ENCODE data around the gene ANO7.

ANO7 gene

GRCh38 chr2:241163601-241164118 is 24.8 kb upstream of the ANO7 start:
- no peak for DNase-seq (ENCODE audit: low read depth)
- TF ChIP-seq CTCF (conservative IDR thresholded peaks at IDR 0.05; ENCODE audit: low read depth, low read length): no peak
- no peak overlapping the region for H3K4me3 ChIP-seq (ENCODE audit: low read depth, low read length)

- TF ChIP-seq CTCF (conservative IDR thresholded peaks at IDR 0.05; ENCODE audit: low read depth, low read length): no peak
- no peak for DNase-seq (ENCODE audit: low read depth)
- no peak overlapping the region for H3K4me3 ChIP-seq (ENCODE audit: low read depth, low read length)
Observed at GRCh38 chr2:241168366-241168765, 20.1 kb upstream of the ANO7 start.

- no peak for TF ChIP-seq CTCF (conservative IDR thresholded peaks at IDR 0.05; ENCODE audit: low read depth, low read length)
- no peak overlapping the region for H3K4me3 ChIP-seq (ENCODE audit: low read depth, low read length)
- no peak for DNase-seq (ENCODE audit: low read depth)
Observed at GRCh38 chr2:241173557-241173956, 14.9 kb upstream of the ANO7 start.

GRCh38 chr2:241177526-241178334 is 10.7 kb upstream of the ANO7 start:
- no peak for TF ChIP-seq CTCF (conservative IDR thresholded peaks at IDR 0.05; ENCODE audit: low read depth, low read length)
- no peak for DNase-seq (ENCODE audit: low read depth)

GRCh38 chr2:241178961-241179360 is 9.5 kb upstream of the ANO7 start:
- H3K4me3 ChIP-seq (ENCODE audit: low read depth, low read length): no peak overlapping the region
- DNase-seq (ENCODE audit: low read depth): no peak
- TF ChIP-seq CTCF (conservative IDR thresholded peaks at IDR 0.05; ENCODE audit: low read depth, low read length): no peak

More at GRCh38 chr2:241177526-241178334, 10.7 kb upstream of the ANO7 start:
- no peak overlapping the region for H3K4me3 ChIP-seq (ENCODE audit: low read depth, low read length)

GRCh38 chr2:241179899-241180298 is 8.6 kb upstream of the ANO7 start:
- no peak for DNase-seq (ENCODE audit: low read depth)
- H3K4me3 ChIP-seq (ENCODE audit: low read depth, low read length): no peak overlapping the region
- no peak for TF ChIP-seq CTCF (conservative IDR thresholded peaks at IDR 0.05; ENCODE audit: low read depth, low read length)

- no peak for TF ChIP-seq CTCF (conservative IDR thresholded peaks at IDR 0.05; ENCODE audit: low read depth, low read length)
- DNase-seq (ENCODE audit: low read depth): no peak
- H3K4me3 ChIP-seq (ENCODE audit: low read depth, low read length): no peak overlapping the region
Observed at GRCh38 chr2:241180495-241180894, 8.0 kb upstream of the ANO7 start.
